ENCODE results near the gene SLC22A1. TPM values are rescaled to one million over a fixed set of nuclear protein-coding genes. Genes with fewer than 3 reads are reported as not detected.
"Not testable (repeated sequence)": the region's sequence is repeated elsewhere in the genome, so short reads cannot be mapped to it uniquely, and the experiment has no call there.

The SLC22A1 gene
- total RNA-seq, 1 donor from 2014 or later: 3.2 TPM

- H3K27ac Mint-ChIP-seq (ENCODE audit: unreplicated experiment): no peak overlapping the region
These were observed 42.3 kb downstream of the SLC22A1 start for GRCh38 chr6:160163912-160164311.

GRCh38 chr6:160165928-160166327 is 44.3 kb downstream of the SLC22A1 start:
- not testable (repeated sequence) for H3K27ac Mint-ChIP-seq (ENCODE audit: unreplicated experiment); H3K4me1 Mint-ChIP-seq (ENCODE audit: low read depth, unreplicated experiment); H3K4me3 Mint-ChIP-seq (ENCODE audit: unreplicated experiment); H3K4me2 ChIP-seq (ENCODE audit: low read length); DNase-seq (ENCODE audit: low read depth); H3K27ac ChIP-seq (ENCODE audit: low read depth, low read length); H3K79me2 ChIP-seq (ENCODE audit: insufficient read depth, low read length); H3K27me3 ChIP-seq (ENCODE audit: insufficient read depth, low read length); H4K20me1 ChIP-seq (ENCODE audit: insufficient read depth, low read length); H3K27me3 Mint-ChIP-seq (ENCODE audit: low read depth, unreplicated experiment); H3K36me3 ChIP-seq (ENCODE audit: insufficient read depth, low read length); H3K36me3 Mint-ChIP-seq (ENCODE audit: low read depth, unreplicated experiment); FAIRE-seq; H2AFZ ChIP-seq (ENCODE audit: low read depth, low read length); H3K9ac ChIP-seq (ENCODE audit: low read length); H3K9me3 Mint-ChIP-seq (ENCODE audit: unreplicated experiment); H3K4me3 ChIP-seq (ENCODE audit: insufficient read depth, low read depth, low read length); H3K9me3 ChIP-seq (ENCODE audit: insufficient read depth, low read depth, low read length); H3K4me1 ChIP-seq (ENCODE audit: insufficient read depth, low read length)

More at GRCh38 chr6:160163912-160164311, 42.3 kb downstream of the SLC22A1 start:
- Histone ChIP-seq H4K20me1 (ENCODE audit: insufficient read depth, low read length) (no peaks in the 10 kb centered on the region), H3K27ac (ENCODE audit: low read depth, low read length) (no peak overlapping the region), H3K9me3 (ENCODE audit: insufficient read depth, low read depth, low read length) (no peaks in the 10 kb centered on the region), H2AFZ (ENCODE audit: low read depth, low read length) (no peak overlapping the region), H3K9ac (ENCODE audit: low read length) (no peak overlapping the region), H3K27me3 (ENCODE audit: insufficient read depth, low read length) (no peaks in the 10 kb centered on the region), H3K79me2 (ENCODE audit: insufficient read depth, low read length) (no peaks in the 10 kb centered on the region), H3K4me2 (ENCODE audit: low read length) (no peak overlapping the region), H3K36me3 (ENCODE audit: insufficient read depth, low read length) (no peaks in the 10 kb centered on the region), H3K4me1 (ENCODE audit: insufficient read depth, low read length) (no peaks in the 10 kb centered on the region), H3K4me3 (ENCODE audit: insufficient read depth, low read depth, low read length) (no peak overlapping the region)
- FAIRE-seq (no peak), DNase-seq (ENCODE audit: low read depth) (no peak)
- peaks cover 2% of the 10 kb centered on the region for H3K9me3 Mint-ChIP-seq (ENCODE audit: unreplicated experiment)
- H3K27me3 Mint-ChIP-seq (ENCODE audit: low read depth, unreplicated experiment): peaks cover 2% of the 10 kb centered on the region
- TF ChIP-seq EZH2 (IDR thresholded peaks at IDR 0.05; ENCODE audit: insufficient read depth, low read length) (no peak), CTCF (IDR thresholded peaks at IDR 0.05; ENCODE audit: insufficient read depth, low read depth, low read length) (no peak)
- H3K4me1 Mint-ChIP-seq (ENCODE audit: low read depth, unreplicated experiment): no peaks in the 10 kb centered on the region
- H3K4me3 Mint-ChIP-seq (ENCODE audit: unreplicated experiment): no peak overlapping the region
- H3K36me3 Mint-ChIP-seq (ENCODE audit: low read depth, unreplicated experiment): peaks cover 3% of the 10 kb centered on the region

- no peak overlapping the region for H2AFZ ChIP-seq (ENCODE audit: low read depth, low read length)
- Mint-ChIP-seq H3K4me1 (ENCODE audit: low read depth, unreplicated experiment) (no peaks in the 10 kb centered on the region), H3K4me3 (ENCODE audit: unreplicated experiment) (no peak overlapping the region), H3K27me3 (ENCODE audit: low read depth, unreplicated experiment) (no peaks in the 10 kb centered on the region), H3K27ac (ENCODE audit: unreplicated experiment) (no peak overlapping the region), H3K9me3 (ENCODE audit: unreplicated experiment) (peaks cover 2% of the 10 kb centered on the region), H3K36me3 (ENCODE audit: low read depth, unreplicated experiment) (no peaks in the 10 kb centered on the region)
- no peaks in the 10 kb centered on the region for H3K27me3 ChIP-seq (ENCODE audit: insufficient read depth, low read length)
- H3K4me2 ChIP-seq (ENCODE audit: low read length): no peak overlapping the region
- H3K9ac ChIP-seq (ENCODE audit: low read length): no peak overlapping the region
- DNase-seq (ENCODE audit: low read depth) (no peak), FAIRE-seq (no peak)
- H4K20me1 ChIP-seq (ENCODE audit: insufficient read depth, low read length): no peaks in the 10 kb centered on the region
- H3K9me3 ChIP-seq (ENCODE audit: insufficient read depth, low read depth, low read length): no peaks in the 10 kb centered on the region
- TF ChIP-seq EZH2 (IDR thresholded peaks at IDR 0.05; ENCODE audit: insufficient read depth, low read length) (no peak), CTCF (IDR thresholded peaks at IDR 0.05; ENCODE audit: insufficient read depth, low read depth, low read length) (no peak)
- no peak overlapping the region for H3K4me3 ChIP-seq (ENCODE audit: insufficient read depth, low read depth, low read length)
- H3K4me1 ChIP-seq (ENCODE audit: insufficient read depth, low read length): no peaks in the 10 kb centered on the region
- no peak overlapping the region for H3K27ac ChIP-seq (ENCODE audit: low read depth, low read length)
- no peaks in the 10 kb centered on the region for H3K79me2 ChIP-seq (ENCODE audit: insufficient read depth, low read length)
- H3K36me3 ChIP-seq (ENCODE audit: insufficient read depth, low read length): no peaks in the 10 kb centered on the region
These were observed 46.2 kb downstream of the SLC22A1 start for GRCh38 chr6:160167604-160168399.

Measured in astrocyte (in vitro differentiated cells and primary cell).